ENCODE data around the gene GH1. TPM values are rescaled to one million over a fixed set of nuclear protein-coding genes. Genes with fewer than 3 reads are reported as not detected.

GH1 gene
- total RNA-seq, 1 experiment from 2014 or later: not detected

DNA sequence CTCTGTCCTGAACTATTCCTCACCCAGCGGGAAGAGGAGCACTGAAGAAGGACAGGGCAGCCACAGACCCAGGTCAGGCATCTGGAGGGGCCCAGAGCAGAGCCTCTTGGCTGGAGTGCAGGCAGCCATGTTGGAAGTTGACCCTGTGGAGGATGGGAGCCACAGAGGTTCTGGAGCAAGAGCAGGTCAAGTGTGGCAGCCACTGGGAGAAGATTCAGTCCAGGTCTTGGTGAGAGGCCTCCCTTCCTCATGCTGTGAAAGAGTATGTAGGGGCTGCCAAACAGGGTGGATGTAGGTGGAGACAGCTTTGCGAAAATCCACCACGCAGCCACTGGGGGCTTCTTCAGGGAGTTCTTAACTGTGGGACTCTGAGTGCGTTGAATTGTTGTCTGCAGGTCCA is 14.1 kb upstream of the GH1 start:
- no TSS peak for BruUV-seq (replicated peaks)

DNA sequence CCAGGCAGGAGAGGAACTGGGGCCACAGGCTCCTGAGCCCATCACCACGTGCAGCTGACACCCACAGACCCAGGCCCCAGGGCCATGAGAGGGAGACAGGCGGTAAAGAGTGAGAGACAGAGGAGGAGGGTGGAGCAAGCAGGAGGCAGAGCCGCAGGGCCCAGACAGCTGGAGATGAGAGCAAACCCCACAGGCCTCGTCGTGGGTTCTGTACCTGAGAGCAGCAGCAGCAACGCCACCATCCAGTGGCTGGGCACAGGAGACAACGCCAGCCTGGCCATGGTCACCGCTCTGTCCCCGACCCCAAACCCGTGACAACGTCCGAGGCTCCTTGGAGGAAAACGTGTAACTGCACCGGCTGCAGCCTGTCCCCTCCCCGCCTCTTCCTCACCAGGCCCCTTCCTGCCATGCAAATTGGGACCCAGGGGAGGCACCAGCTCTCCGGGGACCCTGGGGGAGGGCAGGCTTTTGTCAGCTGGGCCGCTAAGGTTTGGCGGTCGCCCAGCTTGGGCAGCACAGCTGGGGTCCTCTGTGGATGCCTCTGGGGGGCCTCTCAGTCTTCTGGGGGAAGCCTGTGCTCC is 13.4 kb upstream of the GH1 start, which contains the start of gene CD79B:
Gene CD79B, minus strand, starts transcription at position 351 of the 581 bp plus-strand sequence. Its CDS starts 70 bp downstream, at position 281.
- no peaks in the 10 kb centered on the region for H3K27me3 ChIP-seq (replicated peaks; ENCODE audit: insufficient read depth, low read depth, low read length, poor library complexity)
- ChIA-PET CTCF (no interaction called here), POLR2A (ENCODE audit: low non-redundant PET) (no interaction called here)
- intact Hi-C loops (cut with micrococcal nuclease; ENCODE audit: unreplicated experiment): no loop called here
- BruUV-seq (replicated peaks): no TSS peak
- TF ChIP-seq CTCF (conservative IDR thresholded peaks at IDR 0.05; ENCODE audit: low read depth, low read length): no peak
- H3K27ac ChIP-seq (ENCODE audit: low read depth, low read length, poor library complexity, severe bottlenecking): no peak within 1 kb of the TSS
- H3K4me1 ChIP-seq (ENCODE audit: insufficient read depth, low read length, poor library complexity, severe bottlenecking): peaks cover 15% of the 10 kb centered on the region
- H3K9me3 ChIP-seq (ENCODE audit: low read depth, low read length, poor library complexity, severe bottlenecking): no peaks in the 10 kb centered on the region
- H3K36me3 ChIP-seq (ENCODE audit: insufficient read depth, low read length, poor library complexity, severe bottlenecking): no peaks in the 10 kb centered on the region
- DNase-seq (ENCODE audit: low spot score): peak; percentile 19
- H3K4me3 ChIP-seq (ENCODE audit: low read depth, low read length, poor library complexity, severe bottlenecking): no peak within 1 kb of the TSS

More for the DNA sequence above, 14.1 kb upstream of the GH1 start:
- Histone ChIP-seq H3K27ac (ENCODE audit: low read depth, low read length, poor library complexity, severe bottlenecking) (no peak overlapping the region), H3K9me3 (ENCODE audit: low read depth, low read length, poor library complexity, severe bottlenecking) (no peaks in the 10 kb centered on the region), H3K36me3 (ENCODE audit: insufficient read depth, low read length, poor library complexity, severe bottlenecking) (no peaks in the 10 kb centered on the region), H3K4me3 (ENCODE audit: low read depth, low read length, poor library complexity, severe bottlenecking) (no peak overlapping the region), H3K4me1 (ENCODE audit: insufficient read depth, low read length, poor library complexity, severe bottlenecking) (peaks cover 15% of the 10 kb centered on the region), H3K27me3 (replicated peaks; ENCODE audit: insufficient read depth, low read depth, low read length, poor library complexity) (no peaks in the 10 kb centered on the region)
- DNase-seq (ENCODE audit: low spot score): no peak
- TF ChIP-seq EZH2 (IDR thresholded peaks at IDR 0.05; ENCODE audit: borderline replicate concordance, low read depth, low read length, poor library complexity, severe bottlenecking): no peak
- no peak for TF ChIP-seq CTCF (conservative IDR thresholded peaks at IDR 0.05; ENCODE audit: low read depth, low read length)
- ChIA-PET POLR2A (ENCODE audit: low non-redundant PET) (no interaction called here), CTCF (no interaction called here)
- intact Hi-C loops (cut with micrococcal nuclease; ENCODE audit: unreplicated experiment): no loop called here

DNA sequence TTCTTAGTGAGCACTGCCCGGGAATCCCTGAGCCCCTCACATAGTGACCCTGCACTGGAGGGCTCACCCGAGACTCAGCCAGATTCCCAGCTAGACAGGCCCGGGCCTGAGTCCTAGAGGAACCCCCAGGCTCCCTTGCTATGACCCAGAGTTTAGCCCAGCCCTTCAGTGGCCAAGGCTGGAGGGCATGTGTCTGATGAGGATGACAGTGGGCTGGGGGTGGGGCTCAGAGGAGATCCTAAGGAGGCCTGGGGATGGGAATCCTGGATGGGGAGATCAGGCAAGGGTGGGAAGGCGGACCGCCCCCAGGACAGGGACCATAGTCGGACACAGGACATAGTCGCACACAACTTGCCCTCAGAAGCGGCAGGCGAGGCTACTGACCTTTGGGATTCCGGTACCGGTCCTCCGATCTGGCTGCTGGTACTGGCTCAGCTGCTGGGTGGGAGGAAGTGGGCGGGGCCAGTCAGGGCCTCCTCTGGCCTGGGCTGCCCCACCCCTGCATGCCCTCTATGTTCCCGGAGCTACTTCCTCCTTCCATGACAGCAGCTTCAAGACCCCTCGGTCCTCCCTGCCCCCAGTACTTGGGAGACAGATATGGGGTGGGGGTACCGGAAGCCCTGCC is 12.4 kb upstream of the GH1 start:
- ChIA-PET POLR2A (ENCODE audit: low non-redundant PET) (no interaction called here), CTCF (no interaction called here)
- BruUV-seq (replicated peaks): no TSS peak
- Histone ChIP-seq H3K27me3 (replicated peaks; ENCODE audit: insufficient read depth, low read depth, low read length, poor library complexity) (no peaks in the 10 kb centered on the region), H3K36me3 (ENCODE audit: insufficient read depth, low read length, poor library complexity, severe bottlenecking) (no peaks in the 10 kb centered on the region), H3K4me1 (ENCODE audit: insufficient read depth, low read length, poor library complexity, severe bottlenecking) (peaks cover 15% of the 10 kb centered on the region), H3K9me3 (ENCODE audit: low read depth, low read length, poor library complexity, severe bottlenecking) (no peaks in the 10 kb centered on the region), H3K4me3 (ENCODE audit: low read depth, low read length, poor library complexity, severe bottlenecking) (no peak overlapping the region), H3K27ac (ENCODE audit: low read depth, low read length, poor library complexity, severe bottlenecking) (no peak overlapping the region)
- TF ChIP-seq CTCF (conservative IDR thresholded peaks at IDR 0.05; ENCODE audit: low read depth, low read length) (no peak), EZH2 (IDR thresholded peaks at IDR 0.05; ENCODE audit: borderline replicate concordance, low read depth, low read length, poor library complexity, severe bottlenecking) (no peak)
- intact Hi-C loops (cut with micrococcal nuclease; ENCODE audit: unreplicated experiment): no loop called here
- no peak for DNase-seq (ENCODE audit: low spot score)
